Ovary (tissue), 3 donors: ENCODE measurements around the gene NPAS4.

Experiments used
- CTCF ChIP-seq, 3 donors: fragments of 450-650 bp in 2 of 3; fragments of 200-600 bp in 1 of 3; IDR thresholded peaks; one replicate each; pipeline versions ENCODE4 v1.5.1 to v1.8.0; 2016 to 2022; ENCODE audit warnings: antibody characterized with exemption in 3 of 3, mild to moderate bottlenecking in 1 of 3
- EP300 ChIP-seq: sonication (generic); formaldehyde crosslinking; IDR thresholded peaks from one replicate; pipeline ENCODE4 v1.6.1; 2017; ENCODE audit warnings: antibody characterized with exemption
- POLR2A ChIP-seq: fragments of 450-650 bp; IDR thresholded peaks from one replicate; pipeline ENCODE4 v1.6.1; 2017; ENCODE audit warnings: antibody characterized with exemption, mild to moderate bottlenecking, moderate library complexity
- donor health status: DM: no; HTN: no; CAD: no.

DNA sequence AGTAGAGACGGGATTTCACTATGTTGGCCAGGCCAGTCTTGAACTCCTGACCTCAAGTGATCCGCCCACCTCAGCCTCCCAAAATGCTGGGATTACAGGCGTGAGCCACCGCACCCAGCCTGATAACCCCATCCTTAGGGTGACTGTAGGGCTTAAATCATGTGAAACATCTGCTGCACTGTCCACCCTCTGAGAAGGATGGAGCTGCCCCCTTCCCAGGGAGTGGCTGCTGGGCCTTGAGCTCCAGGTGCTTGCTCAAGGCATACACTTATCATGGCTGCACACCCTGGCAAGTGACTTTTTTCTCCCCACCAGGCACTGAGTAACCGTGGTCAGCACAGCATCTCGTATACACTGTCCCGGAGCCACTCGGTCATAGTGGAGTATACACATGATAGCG, 51.2 kb downstream of the NPAS4 start:
- TF ChIP-seq CTCF (IDR thresholded peaks at IDR 0.05) (no peak), POLR2A (no peak), EP300 (no peak)
